Measurements from ENCODE around the gene PDE8A. TPM values are rescaled to one million over a fixed set of nuclear protein-coding genes. Genes with fewer than 3 reads are reported as not detected.

PDE8A gene
- total RNA-seq, 1 experiment from 2014 or later, result 44.2 TPM

- ATAC-seq, result 0 out of 2 replicates have a peak, but pooled peaks have one; percentile 11
- Histone ChIP-seq H4K20me1 (ENCODE audit: low read length) (peaks cover 15% of the 10 kb centered on the region), H3K27me3 (ENCODE audit: low read length) (no peaks in the 10 kb centered on the region), H3K4me2 (ENCODE audit: low read length) (no peak overlapping the region), H3K4me1 (ENCODE audit: insufficient read depth, low read length) (peaks cover 13% of the 10 kb centered on the region), H3K9me2 (replicated peaks; ENCODE audit: low read length) (no peaks in the 10 kb centered on the region), H3F3A (ENCODE audit: low read length, unreplicated experiment) (peaks cover 4% of the 10 kb centered on the region), H3K27ac (ENCODE audit: low read length) (0 out of 2 replicates have a peak overlapping the region, but pooled peaks have one; percentile 7), H2AFZ (ENCODE audit: low read length) (no peak overlapping the region), H3K9ac (ENCODE audit: low read length) (no peak overlapping the region), H3K9me3 (ENCODE audit: low read length) (no peaks in the 10 kb centered on the region), H3K79me2 (ENCODE audit: low read length) (peaks cover 97% of the 10 kb centered on the region), H3K4me3 (ENCODE audit: low read length) (no peak overlapping the region), H3K36me3 (ENCODE audit: low read depth, low read length) (no peaks in the 10 kb centered on the region)
- DNase-seq, result peak; percentile 44
- no TSS peak for BruUV-seq (replicated peaks)
- intact Hi-C loops (cut with micrococcal nuclease), result no loop called here
- CTCF ChIA-PET, result no interaction called here
- no peak for TF ChIP-seq CTCF (conservative IDR thresholded peaks at IDR 0.05; ENCODE audit: low read depth, low read length)
- TF ChIP-seq EZH2phosphoT487 (IDR thresholded peaks at IDR 0.05; ENCODE audit: borderline replicate concordance, low read length), result no peak
- no peak for TF ChIP-seq EZH2 (IDR thresholded peaks at IDR 0.05; ENCODE audit: low read length, unreplicated experiment)
- POLR2A ChIA-PET (ENCODE audit: unreplicated experiment), result no interaction called here
Observed at GRCh38 chr15:85019815-85020590, 38.3 kb downstream of the PDE8A start.

- H3K27me3 ChIP-seq (ENCODE audit: low read length), result no peaks in the 10 kb centered on the region
- no peak for ATAC-seq
- POLR2A ChIA-PET (ENCODE audit: unreplicated experiment), result no interaction called here
- H3K4me2 ChIP-seq (ENCODE audit: low read length), result no peak overlapping the region
- peaks cover 97% of the 10 kb centered on the region for H3K79me2 ChIP-seq (ENCODE audit: low read length)
- H3K9me2 ChIP-seq (replicated peaks; ENCODE audit: low read length), result no peaks in the 10 kb centered on the region
- H2AFZ ChIP-seq (ENCODE audit: low read length), result no peak overlapping the region
- H4K20me1 ChIP-seq (ENCODE audit: low read length), result peaks cover 21% of the 10 kb centered on the region
- peaks cover 17% of the 10 kb centered on the region for H3K4me1 ChIP-seq (ENCODE audit: insufficient read depth, low read length)
- no peak overlapping the region for H3K9ac ChIP-seq (ENCODE audit: low read length)
- intact Hi-C loops (cut with micrococcal nuclease), result no loop called here
- no peaks in the 10 kb centered on the region for H3K9me3 ChIP-seq (ENCODE audit: low read length)
- peaks cover 4% of the 10 kb centered on the region for H3F3A ChIP-seq (ENCODE audit: low read length, unreplicated experiment)
- BruUV-seq (replicated peaks), result no TSS peak
- no peak for DNase-seq
- H3K27ac ChIP-seq (ENCODE audit: low read length), result no peak overlapping the region
- CTCF ChIA-PET, result no interaction called here
- H3K36me3 ChIP-seq (ENCODE audit: low read depth, low read length), result no peaks in the 10 kb centered on the region
- no peak overlapping the region for H3K4me3 ChIP-seq (ENCODE audit: low read length)
- TF ChIP-seq EZH2phosphoT487 (IDR thresholded peaks at IDR 0.05; ENCODE audit: borderline replicate concordance, low read length), result no peak
- TF ChIP-seq EZH2 (IDR thresholded peaks at IDR 0.05; ENCODE audit: low read length, unreplicated experiment), result no peak
- no peak for TF ChIP-seq CTCF (conservative IDR thresholded peaks at IDR 0.05; ENCODE audit: low read depth, low read length)
Observed at GRCh38 chr15:85021409-85021808, 39.8 kb downstream of the PDE8A start.

GRCh38 chr15:85022860-85023403, 41.3 kb downstream of the PDE8A start:
- Histone ChIP-seq H3K27ac (ENCODE audit: low read length) (no peak overlapping the region), H3K36me3 (ENCODE audit: low read depth, low read length) (no peaks in the 10 kb centered on the region), H2AFZ (ENCODE audit: low read length) (no peak overlapping the region), H3K4me2 (ENCODE audit: low read length) (no peak overlapping the region), H3F3A (ENCODE audit: low read length, unreplicated experiment) (peaks cover 4% of the 10 kb centered on the region), H3K79me2 (ENCODE audit: low read length) (peaks cover 97% of the 10 kb centered on the region), H3K9me2 (replicated peaks; ENCODE audit: low read length) (no peaks in the 10 kb centered on the region), H3K27me3 (ENCODE audit: low read length) (no peaks in the 10 kb centered on the region), H3K4me1 (ENCODE audit: insufficient read depth, low read length) (peaks cover 17% of the 10 kb centered on the region), H3K9me3 (ENCODE audit: low read length) (no peaks in the 10 kb centered on the region), H4K20me1 (ENCODE audit: low read length) (peaks cover 19% of the 10 kb centered on the region), H3K4me3 (ENCODE audit: low read length) (no peak overlapping the region), H3K9ac (ENCODE audit: low read length) (no peak overlapping the region)
- TF ChIP-seq CTCF (conservative IDR thresholded peaks at IDR 0.05; ENCODE audit: low read depth, low read length), result no peak
- no peak for TF ChIP-seq EZH2 (IDR thresholded peaks at IDR 0.05; ENCODE audit: low read length, unreplicated experiment)
- TF ChIP-seq EZH2phosphoT487 (IDR thresholded peaks at IDR 0.05; ENCODE audit: borderline replicate concordance, low read length), result no peak
- ATAC-seq (no peak), DNase-seq (no peak)
- BruUV-seq (replicated peaks), result no TSS peak
- ChIA-PET CTCF (no interaction called here), POLR2A (ENCODE audit: unreplicated experiment) (no interaction called here)
- intact Hi-C loops (cut with micrococcal nuclease), result no loop called here

Data from PC-3 (cell line).